Epithelial cell of alveolus of lung (primary cell): ENCODE measurements around the gene AGAP3. TPM values are rescaled to one million over a fixed set of nuclear protein-coding genes. Genes with fewer than 3 reads are reported as not detected.

Experiments
- total RNA-seq: library from RNA; depleted of rRNA; stranded (reverse); fragments of >200 nt; gene quantifications from 2 replicates; pipeline ENCODE4 v1.2.1, GENCODE V29; 2015

Gene AGAP3
- 25.5 and 34.6 TPM in 2 replicates for total RNA-seq

DNA sequence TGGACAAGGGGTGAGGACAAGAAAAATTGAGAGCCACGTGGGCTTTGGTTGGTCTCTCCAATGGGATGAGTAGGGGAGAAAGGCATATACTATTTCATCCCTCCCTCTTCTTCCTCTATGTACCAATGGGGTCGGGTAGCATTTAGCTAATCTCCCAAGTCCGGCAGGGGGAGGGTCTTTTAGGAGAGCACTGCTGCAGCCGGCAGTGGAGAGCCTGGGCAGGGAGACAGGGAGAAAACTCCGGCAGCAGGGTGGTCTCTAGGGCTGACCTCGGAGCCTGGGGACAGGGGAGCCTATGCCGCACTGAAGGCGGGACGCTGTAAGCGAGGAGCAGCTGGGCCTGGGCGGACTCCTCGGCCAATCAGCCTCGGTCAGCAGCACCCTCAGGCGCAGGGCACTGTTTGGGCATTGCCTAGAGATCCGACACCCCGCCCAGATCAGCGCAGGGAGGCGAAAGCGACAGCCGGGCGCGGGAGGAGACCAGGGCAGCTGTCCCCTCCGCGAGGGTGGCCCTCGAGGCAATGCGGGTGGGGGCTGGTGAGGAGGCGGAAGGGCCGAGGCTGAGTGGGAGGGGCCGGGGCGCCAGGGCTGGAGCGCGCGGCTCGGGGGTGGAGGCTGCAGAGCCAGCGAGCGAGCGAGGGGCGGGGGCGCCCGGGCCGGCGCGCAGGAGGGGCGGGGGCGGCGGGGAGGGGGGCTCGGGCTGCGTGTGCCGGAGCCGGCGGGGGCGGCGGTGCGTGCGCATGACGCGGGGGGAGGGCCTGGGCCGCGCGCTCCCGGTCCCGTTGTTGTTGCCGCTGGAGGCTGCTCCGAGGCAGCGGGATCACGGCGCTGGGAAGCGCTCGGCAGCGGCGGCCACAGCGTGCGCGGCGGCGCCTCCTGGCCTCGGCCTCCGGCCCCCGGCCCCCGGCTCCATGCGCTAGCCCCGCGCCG lies at the start of gene AGAP3:
TSS of gene AGAP3 (plus strand) at position 785 of the 930 bp plus-strand sequence. CDS start 267 bp downstream, outside the sequence.

DNA sequence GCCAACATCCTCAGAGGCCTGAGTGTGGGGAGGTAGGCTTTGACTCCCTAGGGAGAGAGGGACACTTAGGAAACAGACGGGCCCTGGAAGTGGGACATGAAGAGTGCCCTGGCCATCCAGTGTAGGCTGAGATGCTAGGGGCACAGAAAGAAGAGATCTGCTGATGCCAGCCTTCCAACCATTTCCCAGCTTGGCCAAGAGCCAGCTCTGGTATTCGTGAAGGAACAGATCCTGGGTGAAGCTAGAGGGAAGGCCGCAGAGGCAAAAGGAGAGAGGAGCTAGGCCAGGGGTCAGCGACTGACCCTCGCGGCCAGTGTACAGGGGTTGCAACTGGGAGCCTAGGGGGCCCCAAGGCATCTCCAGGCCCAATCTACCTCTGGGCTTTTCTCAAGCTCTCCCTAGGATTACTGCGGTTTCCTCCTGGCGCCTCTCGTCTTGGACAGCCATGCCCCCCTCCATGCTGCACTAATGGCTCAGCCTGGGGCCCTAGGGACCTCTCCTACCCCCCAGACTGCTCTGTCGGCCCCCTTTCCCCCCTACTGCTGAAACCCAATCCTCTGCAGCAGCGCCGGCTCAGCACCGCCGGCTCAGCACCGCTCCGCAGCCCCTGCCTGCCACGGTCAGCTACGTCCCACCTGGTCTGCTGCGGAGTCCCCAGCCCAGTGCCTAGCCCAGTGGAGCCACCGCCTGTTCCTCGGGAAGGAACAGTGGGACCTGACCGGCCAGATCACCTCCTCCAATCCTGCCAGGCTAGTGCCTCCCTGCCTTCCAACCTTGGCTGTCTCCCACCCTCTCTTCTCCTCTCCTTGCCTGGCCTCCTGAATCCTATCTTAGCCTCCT lies 38.1 kb upstream of the AGAP3 start, which contains the start of gene ASIC3:
TSS of gene ASIC3 (plus strand) at position 556 of the 840 bp plus-strand sequence. CDS start 355 bp downstream, outside the sequence.

DNA sequence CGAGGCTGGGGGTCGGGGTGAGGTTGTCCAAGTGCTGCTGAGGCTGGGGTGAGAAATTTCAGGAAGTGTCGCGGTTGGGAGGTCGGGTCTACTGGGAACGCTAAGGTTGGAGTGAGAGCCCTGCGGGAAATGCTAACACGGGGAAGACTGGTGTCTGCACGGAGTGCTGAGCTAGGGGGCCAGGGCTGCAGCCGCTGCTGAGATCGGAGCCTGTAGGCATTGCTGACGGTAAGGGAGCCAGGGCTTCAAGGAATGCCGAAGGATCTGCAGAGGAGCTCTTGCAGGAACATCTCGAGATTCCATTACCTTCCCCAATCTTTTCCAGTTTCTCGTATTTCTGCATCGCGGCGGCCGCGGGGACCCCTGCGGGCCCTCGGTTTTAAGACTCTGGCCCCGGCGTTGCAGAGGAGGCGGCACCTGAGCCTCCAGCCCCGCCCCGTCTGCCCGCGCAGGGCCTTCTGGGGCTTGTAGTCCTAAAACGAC lies 28.7 kb upstream of the AGAP3 start, which contains the start of gene CDK5:
TSS of gene CDK5 (minus strand) at position 392 of the 483 bp plus-strand sequence. CDS start at position 343, 49 bp downstream.

DNA sequence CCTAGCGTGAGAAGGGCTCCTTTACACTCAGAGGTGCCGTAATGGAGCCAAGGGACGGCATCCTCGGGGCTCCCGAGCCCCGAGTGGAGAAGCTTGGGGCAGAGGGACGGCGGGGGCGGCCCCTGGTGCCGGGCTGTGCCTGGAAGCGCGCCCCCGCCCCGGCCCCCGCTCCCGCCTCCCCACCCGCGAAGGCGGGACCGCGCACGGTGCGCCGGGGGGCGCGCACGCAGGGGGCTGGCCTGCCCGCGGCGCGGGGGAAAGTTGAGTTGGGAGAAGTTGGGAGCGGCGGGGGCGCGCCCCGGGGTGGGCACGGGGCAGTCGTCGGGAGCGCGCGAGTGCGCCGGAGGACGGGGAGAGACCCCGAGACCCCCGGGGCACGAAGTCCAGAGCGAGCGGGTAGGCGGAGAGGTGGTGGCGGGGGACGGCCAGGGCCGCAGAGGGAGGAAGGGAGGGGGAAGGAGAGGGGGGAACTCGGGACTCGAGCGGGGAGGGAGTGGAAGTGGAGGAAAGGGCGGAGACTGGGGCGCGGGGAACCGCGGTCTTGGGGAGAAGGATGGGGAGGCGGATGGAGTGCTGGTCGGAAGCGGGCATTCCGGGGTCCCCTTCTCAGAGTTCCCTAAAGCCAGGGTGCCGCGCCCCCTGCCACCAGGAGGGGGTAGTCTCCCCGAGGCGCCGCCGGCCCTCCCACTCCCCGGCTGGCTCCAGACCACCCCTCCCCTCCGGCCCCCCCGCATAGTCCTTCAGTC lies 26.7 kb upstream of the AGAP3 start, which contains the start of gene SLC4A2:
TSS of gene SLC4A2 (plus strand) at position 223 of the 746 bp plus-strand sequence. CDS start 2,399 bp downstream, outside the sequence.

DNA sequence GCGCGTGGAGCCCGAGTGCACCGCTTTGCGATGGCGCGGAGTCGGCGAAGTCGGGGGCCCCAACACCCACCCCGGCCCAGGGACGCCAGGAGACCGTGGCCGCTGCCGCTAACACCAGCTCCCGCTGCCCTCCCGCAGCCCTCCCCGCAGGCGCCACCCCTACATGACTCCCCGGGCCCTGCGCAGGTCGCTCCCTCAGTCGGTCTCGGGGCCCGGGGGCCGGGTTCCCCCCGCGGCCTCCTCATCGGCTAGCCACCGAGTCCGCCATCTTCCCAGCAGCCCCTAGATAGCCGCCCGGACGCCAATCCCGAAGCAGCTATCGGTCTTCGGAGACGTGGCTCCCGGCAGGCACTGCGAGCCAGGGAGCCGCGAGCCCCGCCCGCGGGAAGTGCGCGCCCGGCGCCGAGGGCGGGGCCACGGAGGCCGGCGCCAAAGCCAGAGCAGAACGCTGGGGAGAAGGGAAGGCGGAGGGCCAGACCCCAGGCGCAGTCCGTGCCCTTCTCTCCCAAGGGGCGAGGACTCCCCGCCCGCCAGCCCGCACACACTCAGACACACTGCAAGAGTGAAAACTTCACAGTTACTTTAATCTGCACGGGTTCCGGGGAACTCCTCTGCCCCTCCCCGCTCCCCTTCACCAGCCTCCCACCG lies 5.6 kb upstream of the AGAP3 start, which contains the start of gene FASTK:
TSS of gene FASTK (minus strand) at position 288 of the 648 bp plus-strand sequence. CDS start at position 245, 43 bp downstream.

DNA sequence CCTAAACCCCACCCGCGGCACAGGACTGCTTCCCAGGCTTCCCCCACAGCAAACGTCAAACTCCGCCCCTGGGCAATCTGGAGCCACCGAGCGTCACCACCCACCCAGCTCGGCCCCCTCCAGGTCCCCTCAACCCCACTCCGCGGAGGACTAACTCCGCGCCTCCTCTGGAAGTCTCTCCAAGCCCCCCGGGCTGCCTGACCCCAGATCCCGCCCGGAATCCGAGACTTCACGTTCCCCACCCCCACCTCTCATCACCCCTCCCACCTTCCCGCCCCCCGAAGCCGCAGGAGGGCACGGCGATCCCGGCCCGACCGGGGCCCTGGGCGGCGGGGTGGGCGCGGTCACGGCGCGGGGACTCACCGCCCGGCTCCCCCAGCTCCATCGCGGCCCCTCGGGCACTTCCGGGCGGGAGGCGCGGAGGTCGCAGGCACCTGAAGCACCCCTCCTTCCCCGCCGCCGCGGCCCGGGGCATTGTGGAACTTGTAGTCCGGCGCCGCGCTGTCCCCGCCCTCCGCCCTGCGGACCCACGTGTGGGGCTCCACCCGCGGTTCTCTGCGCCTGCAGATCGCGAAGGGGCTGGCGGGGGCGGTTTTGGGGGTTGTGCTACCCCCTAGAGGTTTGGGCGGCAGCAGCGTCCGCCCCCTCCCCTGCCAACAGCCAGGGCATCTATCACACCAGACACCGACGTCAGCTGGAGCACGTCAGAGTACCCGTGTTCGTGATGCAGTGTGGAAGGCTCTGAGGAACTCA lies 3.0 kb upstream of the AGAP3 start, which contains the start of gene TMUB1:
TSS of gene TMUB1 (minus strand) at position 423 of the 753 bp plus-strand sequence. CDS start 930 bp downstream, outside the sequence.

DNA sequence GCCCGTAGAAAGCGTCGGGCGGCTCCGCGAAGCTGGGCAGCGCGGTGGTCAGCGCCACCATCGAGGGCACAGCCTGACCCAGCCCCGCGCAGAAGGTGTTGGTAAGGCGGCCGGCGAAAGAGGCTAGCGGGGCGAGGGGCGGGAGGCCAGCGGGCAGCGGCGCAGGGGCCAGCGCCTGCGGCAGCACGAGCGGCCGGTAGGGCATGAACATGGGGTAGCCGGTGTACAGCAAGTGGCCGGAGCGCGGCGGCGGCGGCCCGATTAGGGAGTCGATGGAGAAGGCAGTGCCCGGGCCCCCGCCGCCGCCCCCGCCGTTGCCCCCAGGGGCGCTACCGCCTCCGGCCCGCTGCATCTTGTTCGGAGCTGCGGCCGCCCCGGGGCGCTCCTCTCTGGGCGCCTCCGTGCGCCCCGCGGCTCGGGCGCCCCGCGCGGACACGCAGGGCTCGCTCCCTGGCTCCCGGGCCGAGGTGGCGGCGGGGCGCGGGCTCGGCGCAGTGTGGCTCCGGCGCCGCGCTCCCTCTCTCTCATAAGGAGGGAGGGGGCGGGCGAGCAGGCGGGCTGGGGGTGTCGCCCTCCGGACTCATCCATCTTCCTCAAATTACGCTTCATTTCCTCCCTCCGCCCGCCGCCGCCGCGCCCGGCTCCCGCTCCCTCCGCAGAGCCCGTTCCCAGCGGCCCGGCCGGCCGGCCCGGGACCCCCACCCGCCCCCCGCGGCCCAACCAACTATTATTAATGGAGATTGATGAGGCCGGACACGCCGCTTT lies 81.1 kb downstream of the AGAP3 start, which contains the start of gene GBX1:
TSS of gene GBX1 (minus strand) at position 498 of the 765 bp plus-strand sequence. CDS start at position 352, 146 bp downstream.

DNA sequence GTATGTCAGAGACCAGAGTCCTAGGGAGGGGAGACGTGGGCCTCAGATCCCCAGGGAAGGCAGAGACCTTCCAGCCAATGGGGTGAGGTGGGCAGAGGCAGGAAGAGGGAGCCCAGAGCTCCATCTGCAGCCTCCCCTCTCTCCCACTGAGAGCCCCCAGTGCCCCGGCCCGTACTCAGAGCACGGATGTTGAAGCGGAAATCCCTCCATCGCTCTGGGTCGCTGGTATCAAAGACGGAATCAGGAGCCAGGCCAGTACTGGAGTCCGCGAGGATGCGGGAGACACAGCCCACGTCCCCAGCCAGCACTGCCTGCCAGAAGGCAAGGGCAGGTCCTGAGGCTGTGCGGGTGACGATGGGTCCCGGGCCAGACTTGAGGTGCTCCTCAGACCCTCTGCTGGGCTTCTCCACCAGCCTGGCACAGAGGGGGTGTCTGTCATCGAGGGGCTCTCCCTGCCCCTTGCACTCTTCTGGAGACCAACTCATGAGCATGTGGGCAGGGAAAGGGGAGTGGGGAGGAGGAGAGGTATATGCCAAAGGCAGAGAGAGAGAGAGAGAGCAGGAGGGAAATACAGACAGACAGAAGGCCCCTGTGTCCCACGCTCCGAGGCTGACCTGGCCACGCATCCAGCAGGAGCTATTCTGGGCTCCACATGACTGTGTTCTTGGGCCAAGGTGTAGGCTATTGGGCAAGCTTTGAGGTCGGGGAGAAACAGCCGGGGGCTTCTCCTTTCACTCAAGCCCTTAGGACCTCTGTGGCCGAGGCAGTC lies 100.5 kb downstream of the AGAP3 start, which contains the start of gene ASB10:
TSS of gene ASB10 (minus strand) at position 611 of the 769 bp plus-strand sequence. CDS start at position 491, 120 bp downstream.

Other genes with a start within 250 kb of the AGAP3 start
- gene AOC1, start 234.0 kb upstream of the AGAP3 start, total RNA-seq, result not detected in 2 replicates
- under 0.01 and 0.16 TPM in 2 replicates for gene KCNH2, start 108.2 kb upstream of the AGAP3 start, total RNA-seq
- gene NOS3, start 95.5 kb upstream of the AGAP3 start, total RNA-seq, result 1.4 and 4.5 TPM in 2 replicates
- 0.13 and 0.64 TPM in 2 replicates for gene ATG9B, start 62.0 kb upstream of the AGAP3 start, total RNA-seq
- 17.0 and 45.3 TPM in 2 replicates for gene ABCB8, start 58.0 kb upstream of the AGAP3 start, total RNA-seq
- 0.13 and 0.96 TPM in 2 replicates for gene ASIC3, start 37.9 kb upstream of the AGAP3 start, total RNA-seq
- gene CDK5, start 28.6 kb upstream of the AGAP3 start, total RNA-seq, result 19.9 and 21.6 TPM in 2 replicates
- gene SLC4A2, start 26.9 kb upstream of the AGAP3 start, total RNA-seq, result 98.3 and 113 TPM in 2 replicates
- 46.5 and 52.5 TPM in 2 replicates for gene FASTK, start 5.7 kb upstream of the AGAP3 start, total RNA-seq
- 55.1 and 58.2 TPM in 2 replicates for gene TMUB1, start 3.0 kb upstream of the AGAP3 start, total RNA-seq
- not detected in 2 replicates for gene GBX1, start 81.2 kb downstream of the AGAP3 start, total RNA-seq
- gene ASB10, start 100.8 kb downstream of the AGAP3 start, total RNA-seq, result not detected in 2 replicates
- gene H2BK1, start 124.0 kb downstream of the AGAP3 start, total RNA-seq, result not detected in 2 replicates
- 44.6 and 54.8 TPM in 2 replicates for gene ABCF2, start 140.7 kb downstream of the AGAP3 start, total RNA-seq
- gene CHPF2, start 146.0 kb downstream of the AGAP3 start, total RNA-seq, result 74.2 and 81.2 TPM in 2 replicates
- 23.7 and 51.5 TPM in 2 replicates for gene SMARCD3, start 162.2 kb downstream of the AGAP3 start, total RNA-seq